ENCODE data around the gene MEMO1.
"Not testable (repeated sequence)": the region's sequence is repeated elsewhere in the genome, so short reads cannot be mapped to it uniquely, and the experiment has no call there.

MEMO1 gene

GRCh38 chr2:31956934-31957333 lies 53.9 kb downstream of the MEMO1 start:
- peak; percentile 80 for DNase-seq

GRCh38 chr2:31956312-31956711 lies 54.5 kb downstream of the MEMO1 start:
- DNase-seq = no peak

- not testable (repeated sequence) for DNase-seq
Measured at GRCh38 chr2:31953095-31953494, 57.7 kb downstream of the MEMO1 start.

- no peak for DNase-seq
Measured at GRCh38 chr2:31950946-31951562, 59.8 kb downstream of the MEMO1 start.

- no peak for DNase-seq
Measured at GRCh38 chr2:31947871-31948270, 62.9 kb downstream of the MEMO1 start.

GRCh38 chr2:31946838-31947237 lies 64.0 kb downstream of the MEMO1 start:
- DNase-seq = no peak

GRCh38 chr2:31945572-31945935 lies 65.3 kb downstream of the MEMO1 start:
- no peak for DNase-seq

GRCh38 chr2:31944828-31945571 lies 65.8 kb downstream of the MEMO1 start:
- no peak for DNase-seq

GRCh38 chr2:31943636-31944225 lies 67.1 kb downstream of the MEMO1 start:
- no peak for DNase-seq

- DNase-seq = no peak
Measured at GRCh38 chr2:31940920-31941319, 69.9 kb downstream of the MEMO1 start.

- DNase-seq = no peak
Measured at GRCh38 chr2:31937741-31938140, 73.1 kb downstream of the MEMO1 start.

GRCh38 chr2:31935370-31935769 lies 75.4 kb downstream of the MEMO1 start:
- DNase-seq = no peak

GRCh38 chr2:31933066-31933465 lies 77.7 kb downstream of the MEMO1 start:
- DNase-seq = no peak

- DNase-seq = no peak
Measured at GRCh38 chr2:31932589-31932988, 78.2 kb downstream of the MEMO1 start.

GRCh38 chr2:31931916-31932315 lies 78.9 kb downstream of the MEMO1 start:
- DNase-seq = no peak

GRCh38 chr2:31925517-31925916 lies 85.3 kb downstream of the MEMO1 start:
- DNase-seq = no peak

- no peak for DNase-seq
Measured at GRCh38 chr2:31923662-31924061, 87.1 kb downstream of the MEMO1 start.

GRCh38 chr2:31922542-31923408 lies 88.0 kb downstream of the MEMO1 start:
- DNase-seq = no peak

GRCh38 chr2:31920962-31921361 lies 89.8 kb downstream of the MEMO1 start:
- no peak for DNase-seq

GRCh38 chr2:31919499-31919898 lies 91.3 kb downstream of the MEMO1 start:
- DNase-seq = no peak

GRCh38 chr2:31909661-31910060 lies 101.1 kb downstream of the MEMO1 start:
- DNase-seq = no peak

- not testable (repeated sequence) for DNase-seq
Measured at GRCh38 chr2:31907491-31907890, 103.3 kb downstream of the MEMO1 start.

GRCh38 chr2:31903109-31903780 lies 107.6 kb downstream of the MEMO1 start:
- DNase-seq = no peak
